ENCODE data around the gene ARCN1.

ARCN1 gene

DNA sequence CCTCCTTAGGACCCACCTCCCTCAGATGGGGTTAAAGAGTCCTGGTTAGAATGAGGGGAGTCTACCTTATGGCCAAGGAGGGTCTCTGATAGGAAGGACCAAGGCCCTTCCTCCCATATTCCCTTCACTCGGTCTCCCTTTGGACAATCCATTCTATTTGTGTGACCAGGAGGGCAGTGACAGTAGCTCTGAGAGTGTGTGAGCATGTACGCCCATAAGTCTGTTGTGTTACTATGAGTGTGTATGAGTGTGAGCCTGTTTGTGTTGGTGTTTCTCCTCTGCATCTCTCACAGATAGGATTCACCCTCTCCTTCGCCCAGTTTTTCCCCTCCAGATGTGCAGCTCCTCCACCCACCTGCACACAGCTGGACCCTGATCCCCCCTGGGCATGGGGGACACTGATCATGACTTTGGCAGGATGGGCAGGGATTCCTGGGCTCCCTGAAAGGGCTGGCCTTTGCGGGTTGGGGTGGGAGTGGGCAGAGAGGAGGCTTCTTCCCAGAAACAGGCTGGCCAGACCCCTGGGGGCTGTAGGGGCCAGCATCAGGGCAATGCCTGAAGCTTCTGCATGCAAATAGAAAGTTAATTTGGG lies 49.7 kb downstream of the ARCN1 start:
- DNase-seq = no peak

DNA sequence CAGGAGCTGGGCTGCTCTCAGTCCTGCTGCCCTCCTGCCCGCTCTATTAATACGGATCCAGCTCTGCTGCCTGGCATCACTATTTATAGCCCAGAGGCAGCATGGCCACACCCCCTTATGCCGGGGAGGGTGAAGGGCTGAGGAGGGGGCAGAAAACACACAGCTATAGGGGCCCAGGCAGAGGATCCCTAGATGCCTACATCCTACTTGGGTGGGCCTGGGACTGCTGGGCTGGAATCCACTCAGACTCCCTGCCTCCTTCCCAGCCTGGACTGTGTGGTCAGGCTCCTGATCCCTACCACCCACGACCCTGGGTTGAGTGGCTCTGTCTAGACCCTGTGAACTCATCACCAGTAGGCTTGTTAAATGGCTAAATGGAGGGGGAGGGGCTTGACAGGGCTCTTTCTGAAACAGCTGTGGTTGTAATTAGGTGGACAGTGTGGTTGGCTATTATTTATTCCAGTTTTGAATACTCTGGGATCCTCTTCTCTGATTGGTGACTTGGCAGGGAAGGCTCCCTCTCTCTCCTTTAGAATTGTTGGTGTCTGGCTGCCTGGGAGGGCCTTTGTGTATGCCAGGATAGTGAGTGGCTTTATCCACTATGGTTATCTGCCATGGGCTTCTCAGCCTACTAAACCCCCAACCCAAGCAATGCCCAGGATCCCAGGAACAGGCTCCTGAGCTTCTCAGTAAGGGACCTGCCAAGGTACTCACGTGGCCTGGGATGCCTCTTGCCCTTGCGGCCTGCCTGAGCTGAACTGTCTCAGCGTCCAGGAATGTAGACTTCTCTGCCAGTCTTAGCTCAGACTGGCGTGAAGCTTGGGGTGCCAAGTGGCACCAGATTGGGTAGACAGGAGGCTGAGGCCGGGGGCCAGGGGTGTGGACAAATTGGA lies 50.4 kb downstream of the ARCN1 start:
- peak; percentile 94 for DNase-seq

DNA sequence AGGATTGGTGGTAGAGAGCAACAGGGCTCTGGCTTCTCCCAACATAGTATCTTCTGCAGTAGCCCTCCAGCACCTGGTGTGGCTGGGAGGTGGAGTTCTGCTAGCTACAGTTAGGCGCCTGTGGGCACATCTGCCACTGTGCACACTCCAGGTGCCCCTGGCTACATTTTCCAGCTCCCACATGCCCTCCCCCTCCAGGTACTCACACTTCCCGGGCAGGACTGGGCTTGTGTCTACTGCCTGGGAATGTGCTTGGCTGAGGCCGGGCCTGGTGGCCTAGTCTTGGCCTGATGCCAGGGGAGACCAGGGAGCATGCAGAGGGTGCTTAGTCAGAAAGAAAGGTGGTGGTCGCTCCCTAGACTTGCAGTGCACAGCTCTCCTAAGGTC lies 51.1 kb downstream of the ARCN1 start:
- DNase-seq = peak; percentile 92

DNA sequence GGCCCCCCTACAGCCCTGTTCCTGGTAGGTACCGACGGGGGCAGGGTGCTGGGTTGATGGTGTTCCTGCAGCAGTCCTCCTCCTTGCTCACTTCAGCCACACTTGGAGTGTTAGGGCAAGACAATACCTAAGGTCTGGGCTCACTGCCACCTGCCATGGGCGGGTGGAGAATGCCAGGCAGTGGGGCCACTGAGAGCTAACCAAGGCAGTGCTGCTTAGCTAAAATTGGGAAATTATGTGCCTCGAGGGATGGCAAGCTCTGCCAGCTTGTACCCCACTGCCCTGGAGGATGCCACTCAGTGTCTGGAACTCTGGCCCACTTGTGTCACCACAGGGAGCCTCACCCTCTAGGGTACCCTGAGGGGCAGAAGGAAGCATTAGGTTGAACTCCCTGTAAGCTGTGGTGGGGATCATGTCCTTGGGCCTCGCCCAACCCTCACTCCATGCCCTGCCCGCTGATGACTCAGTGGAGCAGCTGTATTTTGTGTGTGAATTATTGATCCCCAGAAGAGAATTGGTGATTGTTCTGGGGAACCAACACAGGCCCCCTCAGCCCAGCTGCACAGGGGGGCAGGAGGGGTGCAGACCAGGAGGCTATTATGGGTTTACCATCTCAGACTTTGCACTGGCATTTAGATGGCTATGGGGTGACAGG lies 53.0 kb downstream of the ARCN1 start:
- DNase-seq = no peak

DNA sequence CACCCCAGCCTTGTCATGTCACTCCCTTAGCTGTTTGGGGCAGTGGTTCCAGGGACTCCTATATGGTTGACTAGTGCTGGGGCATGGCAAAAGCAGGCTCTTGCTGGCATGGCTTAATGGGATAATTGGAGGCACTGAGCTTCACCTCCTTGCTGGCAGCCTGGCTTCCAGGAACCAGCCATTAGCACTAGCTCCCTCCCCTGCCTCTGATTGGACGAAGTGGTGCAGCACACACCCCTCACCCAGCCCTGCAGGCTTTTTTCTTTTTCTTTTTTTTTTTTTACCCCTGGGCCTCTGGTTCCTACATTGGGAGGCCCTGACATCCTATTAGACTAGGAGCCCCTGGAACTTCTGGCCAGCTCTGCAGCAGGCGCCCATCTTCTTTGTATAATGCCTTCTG lies 53.8 kb downstream of the ARCN1 start:
- peak; percentile 38 for DNase-seq

DNA sequence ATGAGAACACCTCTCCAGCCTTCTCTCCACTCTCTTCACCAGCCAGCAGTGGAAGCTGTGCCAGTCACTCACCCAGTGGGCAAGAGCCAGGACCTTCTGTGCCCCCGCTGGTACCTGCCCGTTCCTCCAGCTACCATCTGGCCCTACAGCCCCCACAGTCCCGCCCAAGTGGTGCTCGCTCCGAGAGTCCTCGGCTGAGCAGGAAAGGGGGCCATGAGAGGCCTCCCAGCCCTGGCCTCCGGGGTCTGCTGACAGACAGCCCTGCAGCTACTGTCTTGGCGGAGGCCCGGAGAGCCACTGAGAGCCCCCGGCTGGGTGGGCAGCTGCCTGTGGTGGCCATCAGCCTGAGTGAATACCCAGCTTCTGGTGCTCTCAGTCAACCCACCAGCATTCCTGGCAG lies 55.4 kb downstream of the ARCN1 start:
- no peak for DNase-seq

DNA sequence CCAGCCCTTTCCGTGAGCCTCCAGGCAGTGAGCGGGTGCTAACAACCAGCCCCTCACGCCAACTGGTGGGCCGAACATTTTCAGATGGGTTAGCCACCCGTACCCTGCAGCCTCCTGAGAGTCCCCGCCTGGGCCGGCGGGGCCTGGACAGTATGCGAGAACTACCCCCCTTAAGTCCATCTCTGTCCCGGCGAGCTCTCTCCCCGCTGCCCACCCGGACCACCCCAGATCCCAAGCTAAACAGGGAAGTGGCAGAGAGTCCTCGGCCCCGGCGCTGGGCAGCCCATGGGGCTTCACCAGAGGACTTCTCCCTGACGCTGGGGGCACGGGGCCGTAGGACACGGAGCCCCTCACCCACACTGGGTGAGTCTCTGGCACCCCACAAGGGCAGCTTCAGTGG lies 55.8 kb downstream of the ARCN1 start:
- no peak for DNase-seq

DNA sequence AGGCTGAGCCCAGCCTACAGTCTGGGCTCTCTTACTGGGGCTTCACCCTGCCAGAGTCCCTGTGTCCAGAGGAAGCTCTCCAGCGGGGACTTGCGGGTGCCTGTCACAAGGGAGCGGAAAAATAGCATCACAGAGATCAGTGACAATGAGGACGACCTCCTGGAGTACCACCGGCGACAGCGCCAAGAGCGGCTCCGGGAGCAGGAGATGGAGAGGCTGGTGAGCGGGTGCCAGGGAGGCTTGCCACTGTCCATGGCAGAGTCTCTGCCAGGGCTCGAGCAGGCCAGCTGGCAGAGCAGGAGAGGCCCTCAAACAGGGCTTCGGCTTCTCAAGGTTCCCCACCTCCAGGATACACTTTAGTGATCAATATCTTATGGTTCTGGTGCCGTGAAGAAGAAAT lies 56.2 kb downstream of the ARCN1 start:
- DNase-seq = no peak

DNA sequence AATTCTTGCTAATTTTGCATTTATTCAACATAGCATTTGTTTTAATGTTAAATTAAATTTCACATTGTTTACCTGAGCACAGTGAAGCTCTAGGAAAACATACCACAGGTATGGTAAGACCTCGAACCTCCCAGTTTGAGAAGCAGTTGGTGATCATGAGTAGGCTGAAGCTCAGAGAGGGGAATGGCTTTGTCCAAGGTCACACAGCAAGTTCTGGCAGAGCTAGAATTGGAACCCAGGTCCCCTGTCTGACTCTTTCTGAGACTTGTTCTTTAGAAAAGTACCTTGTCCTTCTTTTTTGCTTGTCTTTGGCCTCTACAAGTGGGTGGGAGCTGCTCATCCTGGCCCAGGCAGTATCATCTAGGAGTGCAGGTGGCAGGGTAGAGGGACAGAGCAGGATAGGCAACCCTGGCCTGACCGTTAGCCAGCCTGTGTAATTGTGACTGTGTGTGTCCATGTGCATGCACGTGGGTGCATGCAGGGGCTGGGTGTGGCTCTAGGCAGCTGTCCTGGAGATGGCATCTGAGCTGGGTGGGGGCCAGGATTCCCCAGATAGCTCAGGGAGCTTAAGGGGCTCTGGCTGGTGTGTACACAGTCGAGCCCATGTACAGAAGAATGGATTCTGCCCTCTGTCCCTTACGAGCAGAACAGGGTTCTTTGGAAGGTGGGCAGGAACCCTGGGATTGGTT lies 56.8 kb downstream of the ARCN1 start:
- DNase-seq = no peak

DNA sequence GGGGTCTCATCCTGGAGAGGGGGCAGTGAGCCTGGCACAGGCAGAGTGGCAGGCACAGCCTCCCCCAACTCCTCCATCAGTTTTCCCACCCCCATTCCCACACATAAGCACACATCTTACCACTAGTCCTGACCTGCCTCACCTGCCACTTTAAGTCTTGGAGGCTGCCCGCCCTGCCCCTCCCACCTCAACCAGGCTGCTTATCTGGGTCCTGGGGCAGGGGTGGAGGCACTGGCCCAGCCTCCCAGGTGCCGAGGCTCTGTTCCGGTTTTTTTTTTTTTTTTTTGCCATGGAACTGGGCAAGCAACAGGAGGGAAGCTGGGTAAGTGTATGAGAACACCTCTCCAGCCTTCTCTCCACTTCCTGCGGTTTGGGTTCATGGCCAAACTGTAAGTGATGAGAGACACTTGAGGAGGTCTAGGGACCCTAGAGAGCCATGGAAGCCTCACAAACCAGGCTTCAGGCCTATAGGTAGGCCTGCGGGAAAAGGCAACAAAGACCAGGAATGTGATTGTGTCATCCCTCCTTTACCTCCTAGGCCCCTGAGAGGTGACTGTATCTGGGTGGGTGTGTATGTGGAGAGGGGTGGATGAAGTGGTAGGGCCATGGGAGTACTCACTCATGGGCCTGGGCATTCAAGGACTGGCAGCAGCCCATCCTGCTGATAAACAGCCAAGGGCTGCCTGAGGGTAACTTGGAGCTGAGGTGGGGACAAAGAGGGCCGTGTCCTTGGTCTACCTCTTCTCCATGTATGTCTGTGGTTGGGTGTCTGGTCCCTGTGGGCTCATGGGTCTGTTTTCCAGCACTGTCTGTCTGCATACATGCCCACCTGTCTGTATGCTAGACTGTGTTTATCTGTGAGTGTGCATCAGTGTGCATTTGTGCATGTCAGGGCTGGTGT lies 57.8 kb downstream of the ARCN1 start:
- DNase-seq = peak; percentile 42

DNA sequence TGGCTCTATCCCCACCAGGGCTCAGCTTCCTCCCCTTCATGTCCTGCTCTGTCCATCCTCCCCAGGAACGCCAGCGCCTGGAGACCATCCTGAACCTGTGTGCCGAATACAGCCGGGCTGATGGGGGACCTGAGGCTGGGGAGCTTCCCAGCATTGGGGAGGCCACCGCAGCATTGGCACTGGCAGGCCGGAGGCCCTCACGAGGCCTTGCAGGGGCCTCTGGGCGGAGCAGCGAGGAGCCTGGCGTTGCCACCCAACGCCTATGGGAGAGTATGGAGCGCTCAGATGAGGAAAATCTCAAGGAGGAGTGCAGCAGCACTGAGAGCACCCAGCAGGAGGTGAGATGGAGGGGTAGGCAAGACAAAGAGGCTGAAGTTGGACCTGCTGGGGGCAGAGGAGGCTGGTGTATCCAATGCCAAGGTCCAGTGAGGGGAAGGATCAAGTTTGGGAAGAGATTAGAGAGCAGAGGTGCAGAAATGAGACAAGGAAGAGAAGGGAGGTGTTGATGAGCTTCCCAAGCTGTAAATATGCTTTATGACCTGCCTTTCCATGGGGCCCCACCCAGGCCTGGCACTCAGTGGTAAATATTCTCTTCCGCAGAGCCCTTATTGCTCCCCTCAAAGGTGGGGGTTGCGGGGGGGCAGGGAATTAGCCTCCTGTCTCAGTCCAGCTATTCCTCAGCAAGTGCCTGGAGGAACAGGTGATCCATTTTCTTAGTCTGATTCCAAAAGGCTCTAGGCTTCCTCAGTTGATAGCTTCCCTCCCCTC lies 59.1 kb downstream of the ARCN1 start:
- no peak for DNase-seq

DNA sequence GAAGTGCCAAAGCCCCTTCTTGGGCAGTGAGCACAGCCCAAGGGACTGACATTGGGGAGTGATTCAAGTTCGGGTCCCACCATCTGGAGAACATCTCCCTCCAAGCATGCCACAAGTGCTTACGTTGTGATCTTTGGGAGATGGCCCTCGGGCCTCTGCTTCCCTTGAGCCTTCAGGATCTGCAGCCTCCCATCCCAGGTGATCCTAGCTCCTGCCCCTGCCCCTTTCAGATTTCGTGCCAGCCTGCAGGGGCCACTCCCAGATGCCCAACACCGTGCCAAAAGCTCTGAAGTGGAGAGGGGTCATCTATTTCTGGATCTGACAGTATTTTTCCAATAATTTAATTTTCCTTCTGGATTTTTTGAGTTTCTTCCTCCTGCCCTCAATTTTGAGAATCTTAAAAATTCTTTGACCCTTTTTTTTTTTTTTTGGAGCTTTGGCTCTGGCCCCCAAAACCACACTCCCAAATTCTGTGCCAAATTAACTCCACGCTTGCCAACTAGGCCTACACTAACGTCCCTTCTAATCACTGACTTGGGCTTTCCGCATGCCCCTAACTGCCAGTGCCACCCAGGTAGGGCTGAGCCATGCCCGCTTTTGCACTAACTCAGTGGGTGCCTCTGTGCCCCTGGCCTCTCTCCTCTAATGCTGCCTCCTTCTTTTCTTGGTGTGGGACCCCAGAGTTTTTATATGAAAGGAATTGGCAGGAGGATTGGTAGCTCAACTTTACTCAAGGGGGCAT lies 60.5 kb downstream of the ARCN1 start:
- no peak for DNase-seq

DNA sequence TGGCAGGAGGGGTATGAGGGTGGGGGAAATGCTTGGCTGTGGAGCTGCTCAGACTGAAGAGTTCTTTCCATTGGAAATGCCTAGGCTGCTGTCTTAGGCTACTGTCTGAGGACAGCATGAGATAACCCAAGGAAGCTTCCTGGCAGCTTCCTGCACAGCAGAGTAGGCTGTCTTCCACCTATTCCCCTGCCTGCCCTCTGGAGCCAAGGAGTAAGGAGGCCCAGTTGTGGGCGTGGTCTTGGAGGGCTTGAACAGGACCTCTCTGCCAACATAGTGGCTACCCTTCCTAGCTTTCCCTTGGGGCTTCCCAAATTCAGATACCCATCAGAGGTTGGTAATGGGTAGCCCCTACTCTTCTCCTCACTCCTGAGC lies 61.1 kb downstream of the ARCN1 start:
- DNase-seq = no peak

DNA sequence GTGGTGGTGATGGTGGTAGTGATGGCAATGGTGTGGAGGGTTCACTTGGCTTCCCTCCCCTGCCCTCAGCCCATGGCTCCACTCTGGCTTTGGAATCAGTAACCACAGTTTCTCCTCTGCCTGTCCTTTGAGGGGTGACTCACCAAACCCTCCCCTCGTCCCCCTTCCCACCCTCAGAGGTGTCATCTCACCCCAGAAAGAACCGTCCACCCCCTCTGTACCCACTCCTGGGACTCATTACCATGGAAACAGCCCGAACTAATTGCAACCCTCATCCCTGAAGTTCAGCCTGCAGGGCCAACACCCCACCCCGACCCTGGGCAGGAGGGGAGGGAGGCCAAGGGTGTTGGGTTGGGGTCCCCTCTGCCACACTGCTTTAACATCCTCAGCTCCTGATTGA lies 61.8 kb downstream of the ARCN1 start:
- DNase-seq = no peak

DNA sequence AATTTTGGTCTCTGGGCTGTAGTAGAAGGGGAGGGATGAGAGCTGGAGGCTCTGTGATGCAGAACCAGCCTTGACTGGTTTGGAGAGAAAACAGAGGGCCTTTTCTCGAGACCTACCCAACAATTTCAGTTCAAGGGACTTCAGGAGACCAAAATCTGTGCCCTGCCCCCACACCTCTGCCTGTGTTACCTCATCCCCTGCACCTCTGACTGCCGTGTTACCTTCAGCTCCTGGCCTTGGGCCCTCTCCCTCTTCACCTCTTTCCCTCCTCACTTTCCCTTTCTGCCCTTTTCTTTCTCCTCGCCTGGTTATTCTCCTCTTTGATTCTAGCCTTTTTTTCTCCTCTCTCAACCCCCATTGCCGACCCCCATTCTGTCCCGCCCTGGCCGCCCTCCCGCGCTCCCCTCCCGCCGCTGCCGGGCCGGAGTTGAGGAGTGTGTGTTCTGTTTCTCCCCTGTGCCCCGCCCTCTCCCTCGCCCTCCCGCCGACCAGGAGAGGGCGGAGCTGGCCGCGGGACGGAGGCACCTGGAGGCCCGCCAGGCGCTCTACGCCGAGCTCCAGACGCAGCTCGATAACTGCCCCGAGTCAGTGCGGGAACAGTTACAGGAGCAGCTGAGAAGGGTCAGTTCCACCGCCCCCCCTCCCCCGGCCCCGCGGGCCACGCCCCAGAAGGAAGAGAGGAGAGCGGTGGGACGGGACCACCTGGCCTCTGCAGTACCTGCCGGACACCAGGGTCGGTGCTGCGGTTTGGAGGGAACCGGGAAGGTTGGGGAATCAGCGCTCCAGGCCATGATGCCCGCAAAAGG lies 62.4 kb downstream of the ARCN1 start:
- DNase-seq = peak; percentile 80

DNA sequence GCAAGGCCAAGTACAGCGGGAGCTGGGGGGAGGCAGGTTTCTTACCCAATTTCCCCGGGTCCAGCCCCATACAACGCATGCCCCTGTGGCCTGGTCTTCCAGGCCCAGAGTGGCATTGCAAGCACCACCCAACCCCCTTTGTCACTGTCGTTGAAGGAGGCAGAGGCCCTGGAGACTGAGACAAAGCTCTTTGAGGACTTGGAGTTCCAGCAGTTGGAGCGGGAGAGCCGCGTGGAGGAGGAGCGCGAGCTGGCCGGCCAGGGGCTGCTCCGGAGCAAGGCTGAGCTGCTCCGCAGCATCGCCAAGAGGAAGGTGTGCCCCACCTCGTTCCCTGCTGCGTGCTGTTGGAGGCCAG lies 63.0 kb downstream of the ARCN1 start:
- peak; percentile 72 for DNase-seq

DNA sequence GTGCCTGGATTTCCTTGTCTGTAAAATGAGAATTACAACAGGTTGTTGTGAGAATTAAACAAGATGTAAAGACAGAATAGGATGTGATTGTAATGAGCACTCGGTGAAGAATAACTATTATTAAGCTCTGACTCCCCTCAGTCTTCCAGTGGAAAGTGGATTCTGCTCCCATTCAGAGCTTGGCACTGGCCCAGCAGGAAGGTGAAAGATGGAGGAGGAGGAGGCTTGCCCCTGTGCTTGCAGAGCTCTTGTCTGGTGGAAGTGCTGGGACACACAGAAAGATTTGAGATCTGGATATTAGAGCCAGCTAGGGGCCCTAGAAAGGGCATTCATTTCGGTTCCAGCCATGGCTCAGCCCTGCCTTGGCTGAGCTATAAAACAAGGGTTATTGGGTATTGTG lies 63.4 kb downstream of the ARCN1 start:
- DNase-seq = peak; percentile 39

DNA sequence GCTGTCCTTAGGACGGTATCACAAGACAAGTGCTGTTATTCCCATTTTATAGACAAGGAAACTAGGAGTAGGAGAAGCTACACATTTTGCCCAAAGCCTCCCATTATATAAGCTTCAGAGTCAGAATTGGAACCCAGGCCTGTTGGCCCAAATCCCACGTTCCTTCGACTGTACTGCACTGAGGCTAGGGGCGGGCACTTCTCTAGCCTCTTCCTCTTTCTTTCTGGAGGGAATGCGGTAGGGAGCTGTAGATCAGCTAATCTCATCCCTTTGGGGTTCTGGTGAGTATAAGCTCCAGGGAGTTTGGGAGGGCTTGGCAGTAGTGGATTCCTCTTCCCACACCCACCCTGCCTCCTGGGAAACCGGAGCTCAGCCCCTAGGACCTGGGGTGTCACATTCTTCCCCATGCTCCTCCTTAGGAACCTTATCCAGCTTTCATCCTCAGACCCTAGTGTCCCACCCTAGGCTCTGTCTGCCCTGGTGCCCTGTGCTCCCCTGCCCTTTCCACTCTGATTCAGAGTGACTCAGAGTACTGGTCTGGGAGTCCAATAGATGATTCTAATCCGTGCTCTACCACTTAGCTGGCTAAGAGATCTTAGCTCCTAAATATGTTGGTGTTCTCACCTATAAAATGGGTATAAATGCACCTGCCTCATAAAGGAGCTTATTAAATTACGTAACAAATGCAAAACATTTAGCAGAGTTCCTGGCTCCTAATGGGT lies 64.5 kb downstream of the ARCN1 start:
- DNase-seq = no peak

DNA sequence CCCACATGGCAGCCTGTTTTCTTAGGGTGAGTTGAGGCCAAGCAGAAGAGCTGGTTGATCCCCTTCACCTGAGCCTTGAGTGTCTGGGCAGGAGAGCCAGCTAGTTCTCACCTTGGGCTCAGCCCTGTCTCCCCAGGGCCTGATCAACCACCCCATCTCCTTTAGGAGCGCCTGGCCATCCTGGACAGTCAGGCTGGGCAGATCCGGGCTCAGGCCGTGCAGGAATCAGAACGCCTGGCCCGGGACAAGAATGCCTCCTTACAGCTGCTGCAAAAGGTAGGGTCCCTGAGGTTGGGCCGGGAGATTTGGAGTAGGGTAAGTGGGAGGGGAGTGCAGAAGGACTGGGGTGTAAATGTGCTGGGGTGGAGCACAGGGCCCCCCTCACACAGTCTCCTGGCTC lies 66.5 kb downstream of the ARCN1 start:
- no peak for DNase-seq

DNA sequence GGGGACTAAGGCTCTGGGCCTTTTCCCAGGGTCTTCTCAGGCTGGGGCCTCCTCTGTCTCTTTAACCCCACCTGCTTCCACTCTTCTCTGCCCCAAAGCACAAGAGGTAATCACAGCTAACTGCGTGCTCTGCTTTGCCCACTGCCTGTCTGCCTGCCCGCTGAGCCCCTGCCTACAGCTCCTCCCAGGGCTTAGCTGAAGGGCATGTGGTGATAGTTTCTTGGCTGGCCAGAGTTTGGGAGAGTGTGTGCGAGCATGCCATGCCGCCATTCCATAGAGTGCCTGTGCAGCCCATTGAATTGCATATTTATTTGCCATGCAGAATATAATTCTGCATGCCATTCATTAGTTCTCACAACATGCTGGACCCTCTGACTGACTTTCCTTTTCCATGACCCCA lies 67.7 kb downstream of the ARCN1 start:
- no peak for DNase-seq
